GM20000 (cell line): Measurements from ENCODE around the gene KNL1.
"Not testable (repeated sequence)": the region's sequence is repeated elsewhere in the genome, so short reads cannot be mapped to it uniquely, and the experiment has no call there.

Experiments
- DNase-seq: peaks from one replicate; pipeline ENCODE4 v3.0.0; 2012; ENCODE audit warnings: low spot score
- TF ChIP-seq, protein P1 (sequence below): IDR thresholded peaks from 2 replicates; pipeline ENCODE4 v1.5.1; 2012; ENCODE audit warnings: mild to moderate bottlenecking, control low read depth; ENCODE audit errors: extremely low read depth, missing control alignments

Gene KNL1

DNA sequence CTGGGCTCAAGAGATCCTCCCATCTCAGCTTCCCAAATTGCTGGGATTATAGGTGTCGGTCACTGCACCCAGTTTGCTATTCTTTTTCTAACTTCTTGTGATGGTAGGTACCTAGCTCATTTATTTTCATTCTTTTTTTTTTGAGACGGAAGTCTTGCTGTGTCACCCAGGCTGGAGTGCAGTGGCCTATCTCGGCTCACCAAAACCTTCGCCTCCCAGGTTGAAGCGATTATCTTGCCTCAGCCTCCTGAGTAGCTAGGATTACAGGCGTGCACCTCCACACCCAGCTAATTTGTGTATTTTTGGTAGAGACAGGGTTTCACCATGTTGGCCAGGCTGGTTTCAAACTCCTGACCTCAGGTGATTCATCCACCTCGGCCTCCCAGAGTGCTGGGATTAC lies 70.9 kb downstream of the KNL1 start:
- no peak for DNase-seq
- TF ChIP-seq, protein P1, sequence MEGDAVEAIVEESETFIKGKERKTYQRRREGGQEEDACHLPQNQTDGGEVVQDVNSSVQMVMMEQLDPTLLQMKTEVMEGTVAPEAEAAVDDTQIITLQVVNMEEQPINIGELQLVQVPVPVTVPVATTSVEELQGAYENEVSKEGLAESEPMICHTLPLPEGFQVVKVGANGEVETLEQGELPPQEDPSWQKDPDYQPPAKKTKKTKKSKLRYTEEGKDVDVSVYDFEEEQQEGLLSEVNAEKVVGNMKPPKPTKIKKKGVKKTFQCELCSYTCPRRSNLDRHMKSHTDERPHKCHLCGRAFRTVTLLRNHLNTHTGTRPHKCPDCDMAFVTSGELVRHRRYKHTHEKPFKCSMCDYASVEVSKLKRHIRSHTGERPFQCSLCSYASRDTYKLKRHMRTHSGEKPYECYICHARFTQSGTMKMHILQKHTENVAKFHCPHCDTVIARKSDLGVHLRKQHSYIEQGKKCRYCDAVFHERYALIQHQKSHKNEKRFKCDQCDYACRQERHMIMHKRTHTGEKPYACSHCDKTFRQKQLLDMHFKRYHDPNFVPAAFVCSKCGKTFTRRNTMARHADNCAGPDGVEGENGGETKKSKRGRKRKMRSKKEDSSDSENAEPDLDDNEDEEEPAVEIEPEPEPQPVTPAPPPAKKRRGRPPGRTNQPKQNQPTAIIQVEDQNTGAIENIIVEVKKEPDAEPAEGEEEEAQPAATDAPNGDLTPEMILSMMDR: no peak

GRCh38 chr15:40676290-40676689 lies 82.2 kb downstream of the KNL1 start:
- not testable (repeated sequence) for DNase-seq

DNA sequence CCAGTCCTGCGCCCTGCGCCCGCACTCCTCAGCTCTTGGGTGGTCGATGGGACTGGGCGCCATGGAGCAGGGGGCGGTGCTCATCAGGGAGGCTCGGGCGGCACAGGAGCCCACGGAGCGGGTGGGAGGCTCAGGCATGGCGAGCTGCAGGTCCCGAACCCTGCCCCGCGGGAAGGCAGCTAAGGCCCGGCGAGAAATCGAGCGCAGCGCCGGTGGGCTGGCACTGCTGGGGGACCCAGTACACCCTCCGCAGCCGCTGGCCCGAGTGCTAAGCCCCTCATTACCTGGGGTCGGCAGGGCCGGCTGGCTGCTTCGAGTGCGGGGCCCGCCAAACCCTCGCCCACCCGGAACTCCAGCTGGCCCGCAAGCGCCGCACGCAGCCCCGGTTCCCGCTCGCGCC lies 82.9 kb downstream of the KNL1 start:
- not testable (repeated sequence) for DNase-seq

DNA sequence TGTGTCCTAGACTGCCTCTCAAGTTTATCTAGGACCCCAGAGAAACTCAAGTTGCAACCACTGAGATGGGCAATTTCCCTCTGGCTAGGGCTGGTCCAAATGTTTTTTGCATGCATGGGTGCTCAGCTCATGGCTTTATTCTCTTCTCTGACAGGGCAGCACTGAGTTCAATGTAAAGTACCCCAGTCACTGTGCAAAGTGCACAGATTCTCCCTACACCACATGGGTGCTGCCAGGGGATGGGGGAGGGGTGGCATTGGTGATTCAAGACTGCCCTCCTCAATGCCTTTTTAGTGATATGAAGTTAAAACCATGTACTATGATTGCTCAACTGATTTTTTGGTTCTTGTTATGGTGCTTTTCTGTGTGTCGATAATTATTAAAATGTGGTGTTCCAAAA lies 86.1 kb downstream of the KNL1 start:
- TF ChIP-seq, protein P1: no peak
- no peak for DNase-seq

DNA sequence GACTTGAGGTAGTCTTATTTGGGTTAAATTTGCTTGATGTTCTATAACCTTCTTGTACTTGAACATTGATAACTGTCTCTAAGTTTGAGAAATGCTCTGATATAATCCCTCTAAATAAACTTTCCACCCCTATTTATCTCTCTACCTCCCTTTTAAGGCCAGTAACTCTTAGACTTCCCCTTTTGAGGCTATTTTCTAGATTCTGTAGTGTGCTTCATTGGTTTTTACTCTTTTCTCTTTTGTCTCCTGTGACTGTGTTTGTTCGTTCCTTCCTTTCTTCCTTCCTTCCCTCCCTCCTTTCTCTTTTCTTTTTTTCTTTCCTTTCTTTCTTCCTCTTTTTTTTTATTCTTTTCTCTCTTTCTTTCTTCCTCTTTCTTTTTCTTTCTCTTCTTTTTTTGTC lies 86.9 kb downstream of the KNL1 start:
- DNase-seq: not testable (repeated sequence)

DNA sequence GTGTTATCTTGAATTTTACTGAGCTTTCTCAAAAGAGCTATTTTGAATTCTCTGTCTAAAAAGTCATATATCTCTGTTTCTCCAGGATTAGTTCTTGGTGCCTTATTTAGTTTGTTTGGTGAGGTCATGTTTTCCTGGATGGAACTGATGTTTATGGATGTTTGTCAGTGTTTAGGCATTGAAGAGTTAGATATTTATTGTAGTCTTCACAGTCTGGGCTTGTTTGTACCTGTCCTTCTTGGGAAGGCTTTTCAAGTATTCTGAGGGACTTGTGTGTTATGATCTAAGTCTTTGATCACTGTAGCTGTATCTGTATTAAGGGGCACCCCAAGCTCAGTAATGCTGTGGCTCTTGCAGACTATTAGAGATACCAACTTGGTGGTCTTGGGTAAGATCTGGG lies 90.3 kb downstream of the KNL1 start:
- no peak for DNase-seq
- TF ChIP-seq, protein P1: no peak

DNA sequence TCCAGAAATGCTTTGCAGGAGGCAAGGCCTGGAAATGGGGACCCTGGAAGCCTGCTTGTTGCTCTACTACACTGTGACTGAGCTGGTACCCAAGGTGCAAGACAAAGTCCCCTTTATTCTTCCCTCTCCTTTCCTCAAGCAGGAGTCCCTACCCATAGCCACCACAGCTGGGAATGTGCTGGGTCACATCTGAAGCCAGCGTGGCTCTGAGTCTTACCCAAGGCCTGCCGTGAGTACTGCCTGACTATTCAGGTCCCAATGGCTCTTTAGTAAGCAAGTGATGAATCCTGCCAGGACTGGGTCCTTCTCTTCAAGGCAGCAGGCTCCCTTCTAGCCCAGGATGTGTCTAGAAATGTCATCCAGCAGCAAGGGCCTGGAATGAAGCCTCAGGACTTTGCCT lies 91.3 kb downstream of the KNL1 start:
- no peak for DNase-seq
- TF ChIP-seq, protein P1: no peak

GRCh38 chr15:40688932-40689799 lies 95.1 kb downstream of the KNL1 start:
- TF ChIP-seq, protein P1: no peak
- no peak for DNase-seq

GRCh38 chr15:40691737-40692136 lies 97.7 kb downstream of the KNL1 start:
- TF ChIP-seq, protein P1: no peak
- DNase-seq: no peak
